GF-D8 (cell line): ENCODE data around the gene KLF13.
A peak's percentile ranks its signal among the peaks of the same experiment; 100 is the strongest.

Experiments used
- DNase-seq: peaks from one replicate; lab custom pipeline; 2025; lab: John Stamatoyannopoulos, UW

KLF13 gene

GRCh38 chr15:31300208-31300661 lies 26.4 kb upstream of the KLF13 start:
- DNase-seq: no peak

DNA sequence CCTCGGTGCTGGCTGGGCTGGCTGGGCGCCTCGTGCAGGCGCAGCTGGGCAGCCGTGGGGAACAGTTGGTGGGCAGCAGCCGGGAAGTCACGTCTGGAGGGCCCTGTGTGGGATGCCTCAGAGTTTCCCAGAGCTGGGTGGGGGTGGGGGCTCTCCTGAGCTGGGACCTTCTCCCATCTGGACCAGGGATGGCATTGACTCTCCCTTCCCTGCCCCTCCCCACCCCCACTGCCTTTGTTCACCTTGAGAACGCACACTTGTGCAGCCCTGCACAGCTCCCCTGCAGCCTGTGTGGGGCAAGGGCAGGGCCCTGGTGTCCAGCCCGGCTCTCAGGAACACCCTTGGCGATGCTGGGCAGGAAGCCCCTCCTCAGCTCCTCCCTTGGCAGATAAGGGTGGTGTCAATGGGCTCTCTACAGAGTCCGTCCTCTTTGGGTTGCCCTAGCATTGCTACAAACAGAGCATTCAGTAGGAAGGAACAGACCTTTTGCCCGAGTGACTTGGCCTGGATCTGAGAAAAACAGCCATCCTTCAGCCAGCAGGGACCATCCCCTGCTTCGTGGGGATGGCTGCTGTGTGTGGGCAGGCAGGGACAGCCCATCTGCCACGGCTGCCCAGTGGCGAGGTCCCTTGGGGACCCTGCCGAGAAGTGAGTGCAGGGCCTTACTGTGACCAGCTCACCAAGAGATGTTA lies 25.5 kb upstream of the KLF13 start:
- no peak for DNase-seq

DNA sequence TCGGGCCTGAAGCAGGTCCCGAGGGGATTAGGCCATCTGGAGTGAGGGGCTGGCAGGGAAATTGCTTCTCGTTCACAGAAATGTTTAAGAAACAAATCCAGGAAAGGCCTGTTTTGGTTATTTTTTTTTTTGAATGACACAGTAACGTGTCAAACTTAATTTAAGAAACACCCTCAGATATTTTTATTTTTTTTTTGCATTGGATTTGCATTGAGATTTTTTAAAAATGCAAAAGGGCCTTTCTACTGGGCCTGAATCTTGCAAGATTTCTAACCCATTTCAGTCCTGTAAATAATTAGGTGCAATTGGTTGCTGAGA lies 25.0 kb upstream of the KLF13 start:
- DNase-seq: peak; percentile 6

- no peak for DNase-seq
These were observed 24.5 kb upstream of the KLF13 start for GRCh38 chr15:31302029-31302657.

DNA sequence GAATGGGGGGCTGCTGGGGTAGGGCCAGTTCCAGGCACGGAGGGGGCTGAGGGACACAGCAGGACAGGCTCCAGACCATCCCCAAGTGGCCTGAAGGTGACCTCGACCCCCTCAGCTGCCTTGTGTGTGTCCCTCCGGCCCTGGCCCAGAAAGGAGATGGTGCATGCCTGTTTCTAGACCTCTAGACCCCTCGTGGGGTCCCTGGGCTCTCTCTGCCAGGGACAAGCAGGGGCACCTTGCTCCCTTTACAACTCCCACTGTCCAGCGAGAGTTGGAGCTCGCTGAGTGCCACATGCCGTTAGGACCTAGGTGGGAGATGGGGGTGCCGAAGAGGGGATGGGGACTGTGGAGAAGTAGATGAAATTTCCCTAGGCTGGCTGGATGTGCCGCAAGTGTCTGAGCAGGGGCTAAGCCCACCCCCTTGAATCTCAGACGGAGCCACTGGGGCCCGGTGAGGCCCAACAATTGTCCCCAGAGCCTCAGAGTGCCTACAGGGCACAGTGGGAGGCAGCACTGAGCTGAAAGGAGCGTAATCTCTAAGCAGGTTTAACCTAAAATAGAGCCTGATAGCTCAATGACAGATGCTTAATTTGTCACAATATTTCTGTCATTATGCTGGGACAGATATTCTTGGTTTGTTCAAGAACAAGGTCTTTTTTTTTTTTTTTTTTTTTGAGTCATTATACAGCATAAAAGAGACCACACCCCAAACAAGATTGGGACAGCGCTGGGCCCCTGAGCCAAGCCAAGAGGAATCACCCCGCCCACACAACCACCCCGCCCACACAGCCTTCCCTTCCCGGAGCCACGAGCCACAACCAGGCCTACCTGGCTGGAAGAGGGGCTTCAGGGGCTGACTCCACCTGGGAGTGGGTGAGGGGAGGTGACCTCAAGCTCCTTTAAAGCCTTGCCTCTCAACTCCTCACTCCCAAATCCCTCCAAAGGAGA lies 23.6 kb upstream of the KLF13 start:
- DNase-seq: no peak

- DNase-seq: no peak
These were observed 22.6 kb upstream of the KLF13 start for GRCh38 chr15:31303726-31304648.

GRCh38 chr15:31304751-31305365 lies 21.8 kb upstream of the KLF13 start:
- DNase-seq: no peak

GRCh38 chr15:31305375-31305774 lies 21.3 kb upstream of the KLF13 start:
- no peak for DNase-seq

GRCh38 chr15:31305796-31306425 lies 20.7 kb upstream of the KLF13 start:
- no peak for DNase-seq

DNA sequence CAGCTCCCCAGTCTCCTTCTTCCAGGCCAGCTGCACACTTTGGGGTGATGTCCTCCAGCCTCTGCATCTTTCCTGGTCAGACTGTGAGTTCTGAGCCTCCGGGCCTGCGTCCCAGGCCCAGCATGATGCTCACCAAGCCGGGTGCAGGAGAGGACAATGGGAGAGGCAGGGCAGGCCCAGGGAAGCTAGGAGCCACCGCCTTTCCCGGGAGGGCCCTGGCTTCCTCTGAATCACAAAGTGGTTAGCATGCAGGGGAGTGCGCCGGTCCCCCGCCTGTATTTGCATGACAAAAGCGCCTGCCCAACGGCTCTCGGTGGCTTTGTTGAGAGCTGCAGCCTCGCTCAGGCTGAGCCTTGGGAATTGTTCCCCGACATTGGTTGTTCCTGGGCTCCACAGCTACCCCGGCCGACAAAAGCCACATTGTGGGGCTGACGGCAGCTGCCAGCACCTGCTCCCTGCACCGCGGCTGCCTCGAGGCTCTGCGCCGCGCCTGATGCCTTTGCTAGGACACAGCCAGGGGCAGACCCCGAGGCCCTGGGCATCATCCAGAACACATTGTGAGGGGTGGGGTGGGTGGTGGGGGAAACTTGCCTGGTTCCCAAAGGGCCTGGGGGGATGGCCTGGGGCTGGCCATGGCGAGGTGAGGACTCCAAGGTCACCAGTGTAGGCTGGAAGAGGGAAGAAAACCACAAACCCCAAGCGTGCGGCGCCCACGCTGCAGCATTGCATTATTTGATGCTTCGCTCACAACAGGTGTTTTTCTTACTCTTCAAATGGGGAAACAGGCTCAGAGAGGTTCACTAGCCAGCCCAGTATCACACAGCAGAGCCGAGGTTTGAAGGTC lies 20.0 kb upstream of the KLF13 start:
- no peak for DNase-seq

GRCh38 chr15:31307270-31308184 lies 19.1 kb upstream of the KLF13 start:
- no peak for DNase-seq

DNA sequence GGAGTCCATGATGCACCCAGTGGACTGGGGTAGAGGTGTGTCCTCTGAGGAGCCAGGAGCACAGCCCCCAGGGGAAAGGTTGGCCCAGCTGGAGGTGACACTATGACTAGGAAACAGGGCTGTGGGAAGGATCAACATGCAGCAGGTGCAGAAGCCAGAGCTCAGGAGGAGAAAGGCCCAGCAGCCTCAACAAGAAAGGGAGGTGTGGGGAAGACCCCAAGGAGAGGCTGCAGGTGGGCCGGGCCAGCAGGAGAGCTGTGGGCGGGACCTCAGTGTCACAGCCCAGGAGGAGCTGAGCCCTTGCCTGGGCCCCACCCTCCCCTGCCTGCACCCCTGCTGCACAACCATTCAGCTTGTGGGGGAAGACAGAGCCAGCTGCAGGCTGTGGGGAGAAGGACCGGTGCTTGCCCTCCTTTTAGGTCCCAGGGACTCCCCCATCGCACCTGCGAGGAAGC lies 18.4 kb upstream of the KLF13 start:
- DNase-seq: no peak

- DNase-seq: no peak
These were observed 16.6 kb upstream of the KLF13 start for GRCh38 chr15:31309893-31310606.

DNA sequence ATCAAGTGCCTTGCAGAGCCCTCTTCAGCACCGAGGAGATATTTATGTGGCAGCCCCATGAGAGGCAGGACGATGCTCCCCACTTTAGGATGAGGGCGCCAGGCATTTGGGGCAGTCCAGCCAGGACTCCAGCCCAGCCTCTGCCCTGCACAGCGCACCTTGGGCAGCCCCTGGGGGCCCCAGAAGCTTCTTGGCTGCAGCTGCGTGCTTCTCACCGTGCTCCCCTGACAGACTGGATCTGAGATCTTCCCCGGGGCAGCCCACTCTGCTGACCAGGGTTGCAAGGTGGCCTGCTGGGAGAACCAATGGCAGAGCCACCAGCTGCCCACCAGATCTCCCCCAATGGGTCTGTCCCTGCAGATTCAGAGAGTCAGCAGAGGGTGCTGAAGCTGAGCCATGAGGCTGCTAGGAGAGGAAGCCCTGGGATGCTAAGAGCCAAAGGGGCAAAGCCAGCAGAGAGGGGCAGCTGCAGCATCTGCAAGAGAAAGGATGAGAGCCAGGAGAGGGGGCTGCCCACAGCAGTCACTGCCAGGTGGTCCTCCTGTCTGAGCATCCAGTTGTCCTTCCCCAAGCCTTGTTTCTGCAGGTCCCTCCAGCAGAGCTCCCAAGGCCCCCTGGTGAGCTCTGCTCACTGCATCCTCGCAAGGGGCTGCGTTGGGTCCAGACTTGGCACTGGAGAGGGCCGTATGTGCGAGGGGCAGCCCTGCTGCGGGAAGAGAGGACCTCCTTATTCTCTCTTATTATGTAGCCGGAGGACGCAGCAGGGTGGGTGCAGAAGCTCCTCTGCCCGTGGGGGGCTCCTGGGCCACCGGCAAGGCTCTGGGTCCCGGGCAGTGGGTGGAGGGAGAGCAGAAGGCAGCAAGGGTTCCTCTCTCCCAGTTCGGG lies 14.7 kb upstream of the KLF13 start:
- DNase-seq: no peak

GRCh38 chr15:31313223-31313622 lies 13.4 kb upstream of the KLF13 start:
- DNase-seq: no peak

- no peak for DNase-seq
These were observed 12.3 kb upstream of the KLF13 start for GRCh38 chr15:31314380-31314779.
